ENCODE data around the gene KIF5C.
"Not testable (repeated sequence)": the region's sequence is repeated elsewhere in the genome, so short reads cannot be mapped to it uniquely, and the experiment has no call there.

Gene KIF5C

DNA sequence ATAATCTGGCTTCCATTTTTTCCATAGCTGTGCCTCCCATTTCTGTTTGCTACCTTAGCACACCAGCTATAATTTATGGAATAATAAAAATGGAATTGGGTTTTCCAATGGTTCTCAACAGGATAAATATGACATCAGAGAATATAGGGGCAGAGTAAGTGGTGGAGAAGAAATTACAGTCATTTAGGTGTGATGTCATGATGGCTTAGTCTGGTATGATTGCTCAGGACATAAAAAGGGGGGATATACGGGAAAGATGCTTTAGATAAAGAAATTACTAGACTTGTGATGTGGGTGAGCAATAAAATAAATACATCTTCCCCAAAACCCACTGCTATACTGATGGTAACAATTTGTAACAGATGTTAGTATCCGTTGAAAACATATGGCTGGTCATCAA is 21.6 kb upstream of the KIF5C start:
- no peak for DNase-seq (ENCODE audit: low spot score)
- TF ChIP-seq, protein P1, sequence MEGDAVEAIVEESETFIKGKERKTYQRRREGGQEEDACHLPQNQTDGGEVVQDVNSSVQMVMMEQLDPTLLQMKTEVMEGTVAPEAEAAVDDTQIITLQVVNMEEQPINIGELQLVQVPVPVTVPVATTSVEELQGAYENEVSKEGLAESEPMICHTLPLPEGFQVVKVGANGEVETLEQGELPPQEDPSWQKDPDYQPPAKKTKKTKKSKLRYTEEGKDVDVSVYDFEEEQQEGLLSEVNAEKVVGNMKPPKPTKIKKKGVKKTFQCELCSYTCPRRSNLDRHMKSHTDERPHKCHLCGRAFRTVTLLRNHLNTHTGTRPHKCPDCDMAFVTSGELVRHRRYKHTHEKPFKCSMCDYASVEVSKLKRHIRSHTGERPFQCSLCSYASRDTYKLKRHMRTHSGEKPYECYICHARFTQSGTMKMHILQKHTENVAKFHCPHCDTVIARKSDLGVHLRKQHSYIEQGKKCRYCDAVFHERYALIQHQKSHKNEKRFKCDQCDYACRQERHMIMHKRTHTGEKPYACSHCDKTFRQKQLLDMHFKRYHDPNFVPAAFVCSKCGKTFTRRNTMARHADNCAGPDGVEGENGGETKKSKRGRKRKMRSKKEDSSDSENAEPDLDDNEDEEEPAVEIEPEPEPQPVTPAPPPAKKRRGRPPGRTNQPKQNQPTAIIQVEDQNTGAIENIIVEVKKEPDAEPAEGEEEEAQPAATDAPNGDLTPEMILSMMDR (IDR thresholded peaks at IDR 0.05; ENCODE audit: extremely low read depth, missing control alignments): no peak

DNA sequence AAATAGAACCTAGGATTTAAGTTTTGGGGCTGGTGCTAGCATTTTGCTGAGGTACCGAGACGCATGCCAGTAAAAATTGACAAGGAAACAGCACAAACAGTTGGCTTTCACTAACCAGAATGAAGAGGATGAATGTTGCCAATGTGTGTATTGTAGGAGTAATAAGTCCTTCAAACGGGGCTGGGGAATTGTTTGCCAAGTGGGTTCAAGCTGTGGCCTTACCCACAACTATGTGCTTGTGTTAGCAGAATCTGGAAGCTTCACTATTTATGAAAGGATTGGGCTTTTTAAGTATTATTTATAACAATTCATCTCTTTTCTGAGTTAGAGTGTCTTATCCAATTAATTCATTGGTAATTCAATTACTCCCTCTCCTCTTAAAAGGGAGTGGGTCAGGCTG is 15.0 kb upstream of the KIF5C start:
- no peak for DNase-seq (ENCODE audit: low spot score)
- TF ChIP-seq, protein P1 (IDR thresholded peaks at IDR 0.05; ENCODE audit: extremely low read depth, missing control alignments): no peak

DNA sequence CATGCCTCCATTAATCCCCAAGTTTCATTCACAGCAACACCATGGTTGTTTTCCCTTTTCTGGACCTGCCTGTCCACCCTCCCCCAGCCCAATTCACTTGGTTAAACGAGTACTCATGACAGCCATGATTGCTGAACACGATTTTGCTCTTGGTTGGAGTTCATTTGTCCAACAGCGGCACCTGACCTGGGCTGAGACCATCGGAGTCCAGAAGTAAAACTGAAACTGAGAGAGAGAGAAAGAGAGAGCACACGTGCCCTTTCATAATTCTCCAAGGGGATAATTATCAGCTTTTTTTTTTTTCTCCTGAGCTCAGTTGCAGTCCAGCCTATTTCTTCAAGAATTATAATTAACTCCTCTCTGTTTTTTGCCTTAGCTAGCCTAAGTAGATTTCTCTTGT is 13.7 kb upstream of the KIF5C start:
- TF ChIP-seq, protein P1 (IDR thresholded peaks at IDR 0.05; ENCODE audit: extremely low read depth, missing control alignments): no peak
- no peak for DNase-seq (ENCODE audit: low spot score)

DNA sequence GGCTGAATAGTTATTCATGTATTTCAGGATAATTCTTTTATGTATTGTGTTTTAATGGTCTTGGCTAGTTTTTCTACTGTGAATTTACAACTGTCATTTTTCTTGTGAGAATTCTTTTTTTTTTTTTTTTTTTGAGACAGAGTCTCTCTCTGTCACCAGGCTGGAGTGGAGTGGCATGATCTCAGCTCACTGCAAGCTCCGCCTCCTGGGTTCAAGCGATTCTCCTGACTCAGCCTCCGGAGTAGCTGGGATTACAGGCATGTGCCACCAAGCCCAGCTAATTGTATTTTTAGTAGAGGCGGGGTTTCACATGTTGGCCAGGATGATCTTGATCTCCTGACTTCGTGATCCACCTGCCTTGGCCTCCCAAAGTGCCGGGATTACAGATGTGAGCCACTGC is 12.5 kb upstream of the KIF5C start:
- not testable (repeated sequence) for DNase-seq (ENCODE audit: low spot score)

DNA sequence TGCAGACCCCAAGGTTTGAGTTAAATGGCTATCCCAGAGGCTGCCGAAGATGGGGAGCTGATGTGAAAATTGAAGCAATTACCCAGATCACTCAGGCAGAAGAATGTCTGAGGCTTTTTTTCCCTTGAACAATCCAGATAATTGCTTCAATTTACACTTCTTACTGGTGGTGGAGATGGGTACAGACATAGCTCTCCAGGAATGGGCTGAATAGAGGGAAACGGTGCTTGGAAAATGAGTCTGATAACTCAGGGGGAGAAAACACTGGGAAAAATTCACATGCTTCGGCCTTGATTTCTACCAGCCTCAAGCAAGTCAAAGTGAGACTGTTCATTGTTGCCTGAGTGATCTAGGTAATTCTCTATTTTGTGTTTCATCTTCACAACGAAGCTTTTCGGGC is 9.5 kb upstream of the KIF5C start:
- TF ChIP-seq, protein P1 (IDR thresholded peaks at IDR 0.05; ENCODE audit: extremely low read depth, missing control alignments): no peak
- no peak for DNase-seq (ENCODE audit: low spot score)

DNA sequence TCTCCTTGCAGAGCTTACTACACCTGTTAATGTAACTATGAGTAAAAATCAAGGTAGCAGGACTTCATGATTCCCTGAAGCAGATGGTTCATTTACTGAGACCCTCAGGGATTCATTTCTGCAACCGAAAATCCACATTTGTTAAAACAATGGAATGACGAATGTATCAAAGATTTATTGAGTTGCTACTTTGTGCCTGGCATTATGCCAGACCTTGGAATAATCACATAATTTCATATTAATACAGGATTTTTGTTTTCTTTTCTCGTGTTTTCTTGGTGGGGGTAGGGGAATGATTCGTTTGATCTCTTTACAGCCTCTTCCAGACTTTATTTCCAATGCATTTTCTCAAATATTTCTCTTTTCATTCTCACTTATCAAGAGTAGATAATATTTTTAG is 8.9 kb upstream of the KIF5C start:
- TF ChIP-seq, protein P1 (IDR thresholded peaks at IDR 0.05; ENCODE audit: extremely low read depth, missing control alignments): no peak
- no peak for DNase-seq (ENCODE audit: low spot score)

DNA sequence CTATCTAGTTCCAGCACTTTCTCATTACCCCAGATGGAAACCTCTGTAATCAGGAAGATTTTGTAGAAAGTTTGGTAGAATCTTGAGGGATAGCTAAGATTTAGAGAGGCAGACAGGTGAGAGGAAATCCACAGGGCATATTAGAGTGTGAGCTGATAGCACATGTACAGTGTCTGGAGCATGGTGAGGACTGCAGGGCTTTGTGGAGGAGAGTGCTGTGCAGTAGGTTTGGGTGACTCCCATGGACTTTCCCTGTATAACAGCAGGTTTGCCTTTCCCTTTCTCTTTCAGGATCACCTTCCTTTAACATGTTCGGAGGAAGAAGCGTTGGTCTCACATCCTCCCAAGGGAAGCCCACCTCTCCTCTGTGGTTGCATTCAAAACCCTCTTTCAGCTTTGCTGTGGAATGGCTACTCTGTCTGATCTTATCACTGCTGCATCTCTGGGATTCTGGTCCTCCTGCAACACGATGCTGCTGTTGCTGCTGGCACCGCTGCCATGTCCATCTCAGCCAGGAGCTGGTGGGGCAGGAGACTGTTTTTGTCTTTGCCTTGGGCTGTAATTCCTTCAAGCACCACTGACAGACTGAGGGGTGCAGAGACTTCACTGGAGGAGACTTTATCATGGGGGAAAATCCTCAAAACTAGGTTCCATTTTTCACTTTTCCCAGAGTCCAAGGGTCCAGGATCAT is 7.8 kb upstream of the KIF5C start:
- no peak for DNase-seq (ENCODE audit: low spot score)
- TF ChIP-seq, protein P1 (IDR thresholded peaks at IDR 0.05; ENCODE audit: extremely low read depth, missing control alignments): no peak

DNA sequence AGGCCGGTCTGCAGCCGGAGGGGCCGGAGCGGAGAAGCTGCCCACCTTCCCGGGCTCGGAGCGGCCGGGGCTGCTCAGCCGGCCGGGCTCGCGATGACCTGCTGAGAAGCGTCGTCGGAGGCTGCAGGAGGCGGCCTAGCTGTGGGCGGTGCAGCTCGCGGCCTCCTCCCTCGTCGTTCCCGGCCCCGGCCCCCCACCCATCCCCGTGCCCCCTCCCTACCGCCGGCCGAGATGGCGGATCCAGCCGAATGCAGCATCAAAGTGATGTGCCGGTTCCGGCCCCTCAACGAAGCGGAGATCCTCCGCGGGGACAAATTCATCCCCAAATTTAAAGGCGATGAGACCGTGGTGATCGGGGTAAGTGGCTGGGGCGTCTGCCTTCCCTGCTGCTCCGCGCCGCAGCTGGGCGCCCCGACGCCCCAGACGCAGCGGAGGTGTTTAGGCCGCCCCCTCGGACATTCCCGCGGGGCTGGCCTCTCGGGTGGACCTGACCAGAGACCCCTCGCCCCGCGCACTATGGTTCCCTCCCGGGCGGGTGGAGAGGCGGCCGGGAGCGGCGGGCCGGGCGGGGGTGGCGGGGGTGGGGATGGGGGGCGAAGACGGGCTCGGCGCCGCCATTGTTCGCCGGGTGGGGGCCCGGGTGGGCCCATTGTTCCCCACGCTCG is 492 bp downstream of the KIF5C start:
- peak; percentile 59 for DNase-seq (ENCODE audit: low spot score)
- TF ChIP-seq, protein P1 (IDR thresholded peaks at IDR 0.05; ENCODE audit: extremely low read depth, missing control alignments): no peak

All from GM20000 (cell line).